ENCODE results near the gene ASXL1.
"Not testable (repeated sequence)": the region's sequence is repeated elsewhere in the genome, so short reads cannot be mapped to it uniquely, and the experiment has no call there.

ASXL1 gene

DNA sequence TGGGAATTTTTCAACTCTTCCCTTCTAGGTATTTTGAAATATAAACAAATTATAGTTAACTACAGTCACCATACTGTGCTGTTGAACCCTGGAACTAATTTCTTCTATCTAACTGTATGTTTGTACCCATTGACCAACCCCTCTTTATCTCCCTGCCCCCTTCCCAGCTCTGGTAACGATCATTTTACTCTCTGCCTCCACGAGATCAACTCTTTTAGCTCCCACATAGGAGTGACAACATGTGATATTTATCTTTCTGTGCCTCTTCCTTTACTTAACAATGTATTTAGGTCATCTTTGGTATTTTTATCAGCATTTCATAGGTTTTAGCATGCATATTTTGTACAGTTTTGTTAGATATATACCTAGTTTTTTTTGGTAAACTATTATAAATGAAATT lies 45.9 kb downstream of the ASXL1 start:
- Histone ChIP-seq H2BK12ac (ENCODE audit: low read length) (no peak overlapping the region), H2AFZ (ENCODE audit: insufficient read depth, low read length, poor library complexity) (no peak overlapping the region), H3K4me3 (ENCODE audit: low read depth, low read length) (no peak overlapping the region), H3K4ac (ENCODE audit: low read depth, low read length) (no peak overlapping the region), H3K27me3 (ENCODE audit: insufficient read depth, low read length) (no peaks in the 10 kb centered on the region), H3K36me3 (ENCODE audit: control insufficient read depth in 1 of 2, insufficient read depth in 2 of 2, low read length in 2 of 2) (peaks cover 5 to 8% of the 10 kb centered on the region in 2 experiments), H3K79me2 (ENCODE audit: control insufficient read depth, insufficient read depth, low read length, poor library complexity) (no peaks in the 10 kb centered on the region), H2AK5ac (ENCODE audit: low read length) (no peak overlapping the region), H3K18ac (ENCODE audit: low read length) (no peak overlapping the region), H4K12ac (ENCODE audit: low read depth, low read length) (no peak overlapping the region), H3K9me3 (ENCODE audit: insufficient read depth, low read depth, low read length) (no peaks in the 10 kb centered on the region), H3K27ac (ENCODE audit: low read depth, low read length) (no peak overlapping the region), H3K4me1 (ENCODE audit: control insufficient read depth in 1 of 2, insufficient read depth in 2 of 2, low read length in 2 of 2) (no peaks in the 10 kb centered on the region), H3K9ac (ENCODE audit: low read length) (no peak overlapping the region), H3K14ac (ENCODE audit: low read length) (no peak overlapping the region), H2BK120ac (ENCODE audit: insufficient read depth, low read length, poor library complexity) (no peak overlapping the region), H3K4me2 (ENCODE audit: low read length) (no peak overlapping the region), H4K91ac (ENCODE audit: low read depth, low read length) (no peak overlapping the region), H2BK5ac (ENCODE audit: low read depth, low read length, poor library complexity) (no peak overlapping the region), H4K8ac (ENCODE audit: low read depth, low read length) (no peak overlapping the region), H3K79me1 (ENCODE audit: low read length) (no peaks in the 10 kb centered on the region), H3K23ac (ENCODE audit: low read length) (no peak overlapping the region)
- no peak for DNase-seq
- WGBS (ENCODE audit: extremely low coverage, insufficient coverage, insufficient read length) = no CpG with 5 or more reads among the region's 2 CpGs

DNA sequence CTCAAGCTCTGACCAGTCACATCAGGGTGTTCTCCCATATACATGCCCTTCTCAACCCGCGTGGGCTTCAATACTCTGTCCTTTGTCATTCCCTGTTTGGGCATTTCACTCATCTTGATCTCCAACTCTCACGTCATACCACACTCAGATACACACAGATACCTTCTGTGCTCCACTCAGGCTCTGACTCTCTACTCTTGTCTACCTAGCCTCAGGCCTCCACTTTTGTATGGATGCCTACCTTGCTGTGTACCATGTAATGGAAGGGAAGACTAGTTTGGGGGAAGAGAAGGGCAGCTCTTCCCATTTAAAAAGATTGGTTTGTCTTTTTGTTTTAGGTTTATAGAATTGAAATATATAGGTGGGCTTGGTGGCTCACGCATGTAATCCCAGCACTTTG lies 48.6 kb downstream of the ASXL1 start:
- H3K18ac ChIP-seq (ENCODE audit: low read length) = no peak overlapping the region
- H3K36me3 ChIP-seq (ENCODE audit: control insufficient read depth in 1 of 2, insufficient read depth in 2 of 2, low read length in 2 of 2) = peaks cover 2 to 5% of the 10 kb centered on the region in 2 experiments
- H2BK120ac ChIP-seq (ENCODE audit: insufficient read depth, low read length, poor library complexity) = no peak overlapping the region
- H3K27me3 ChIP-seq (ENCODE audit: insufficient read depth, low read length) = no peaks in the 10 kb centered on the region
- H3K79me2 ChIP-seq (ENCODE audit: control insufficient read depth, insufficient read depth, low read length, poor library complexity) = no peaks in the 10 kb centered on the region
- H2BK5ac ChIP-seq (ENCODE audit: low read depth, low read length, poor library complexity) = no peak overlapping the region
- H3K4me3 ChIP-seq (ENCODE audit: low read depth, low read length) = no peak overlapping the region
- no peak overlapping the region for H3K4me2 ChIP-seq (ENCODE audit: low read length)
- no peak for DNase-seq
- no peaks in the 10 kb centered on the region for H3K9me3 ChIP-seq (ENCODE audit: insufficient read depth, low read depth, low read length)
- no peak overlapping the region for H3K4ac ChIP-seq (ENCODE audit: low read depth, low read length)
- no peak overlapping the region for H3K9ac ChIP-seq (ENCODE audit: low read length)
- H3K27ac ChIP-seq (ENCODE audit: low read depth, low read length) = no peak overlapping the region
- no peak overlapping the region for H4K8ac ChIP-seq (ENCODE audit: low read depth, low read length)
- H4K91ac ChIP-seq (ENCODE audit: low read depth, low read length) = no peak overlapping the region
- no peak overlapping the region for H2AK5ac ChIP-seq (ENCODE audit: low read length)
- H2AFZ ChIP-seq (ENCODE audit: insufficient read depth, low read length, poor library complexity) = no peak overlapping the region
- H3K4me1 ChIP-seq (ENCODE audit: control insufficient read depth in 1 of 2, insufficient read depth in 2 of 2, low read length in 2 of 2) = no peaks in the 10 kb centered on the region
- H3K79me1 ChIP-seq (ENCODE audit: low read length) = no peaks in the 10 kb centered on the region
- no peak overlapping the region for H3K23ac ChIP-seq (ENCODE audit: low read length)
- no peak overlapping the region for H3K14ac ChIP-seq (ENCODE audit: low read length)
- H2BK12ac ChIP-seq (ENCODE audit: low read length) = no peak overlapping the region
- no CpG with 5 or more reads among the region's 4 CpGs for WGBS (ENCODE audit: extremely low coverage, insufficient coverage, insufficient read length)
- no peak overlapping the region for H4K12ac ChIP-seq (ENCODE audit: low read depth, low read length)

DNA sequence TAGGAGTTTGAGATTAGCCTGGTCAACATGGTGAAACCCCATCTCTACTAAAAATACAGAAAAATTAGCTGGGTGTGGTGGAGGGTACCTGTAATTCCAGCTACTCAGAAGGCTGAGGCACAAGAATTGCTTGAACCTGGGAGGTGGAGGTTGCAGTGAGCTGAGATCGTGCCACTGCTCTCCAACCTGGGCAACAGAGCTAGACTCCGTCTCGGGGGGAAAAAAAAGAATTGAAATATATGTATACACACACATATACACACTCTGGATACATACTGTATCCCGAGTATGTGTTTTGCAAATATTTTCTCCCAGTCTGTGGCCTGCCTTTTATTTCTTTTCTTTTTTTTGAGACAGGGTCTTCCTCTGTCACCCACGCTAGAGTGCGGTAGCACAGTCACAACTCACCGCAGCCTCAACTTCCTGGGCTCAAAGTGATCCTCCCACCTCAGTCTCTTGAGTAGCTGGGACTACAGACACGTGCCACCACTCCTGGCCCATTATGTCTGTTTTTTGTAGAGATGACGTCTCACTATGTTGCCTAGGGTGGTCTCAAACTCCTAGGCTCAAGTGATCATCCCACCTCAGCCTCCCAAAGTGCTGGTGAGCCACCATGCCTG lies 49.1 kb downstream of the ASXL1 start:
- H3K14ac ChIP-seq (ENCODE audit: low read length); H3K18ac ChIP-seq (ENCODE audit: low read length); H4K8ac ChIP-seq (ENCODE audit: low read depth, low read length); H3K4me1 ChIP-seq (ENCODE audit: control insufficient read depth in 1 of 2, insufficient read depth in 2 of 2, low read length in 2 of 2); H3K9ac ChIP-seq (ENCODE audit: low read length); H3K79me1 ChIP-seq (ENCODE audit: low read length); H4K12ac ChIP-seq (ENCODE audit: low read depth, low read length); H2AFZ ChIP-seq (ENCODE audit: insufficient read depth, low read length, poor library complexity); H2BK5ac ChIP-seq (ENCODE audit: low read depth, low read length, poor library complexity); H3K27me3 ChIP-seq (ENCODE audit: insufficient read depth, low read length); H4K91ac ChIP-seq (ENCODE audit: low read depth, low read length); H3K4me3 ChIP-seq (ENCODE audit: low read depth, low read length); H2BK120ac ChIP-seq (ENCODE audit: insufficient read depth, low read length, poor library complexity); DNase-seq; H3K9me3 ChIP-seq (ENCODE audit: insufficient read depth, low read depth, low read length); H3K79me2 ChIP-seq (ENCODE audit: control insufficient read depth, insufficient read depth, low read length, poor library complexity); H3K4me2 ChIP-seq (ENCODE audit: low read length); H2AK5ac ChIP-seq (ENCODE audit: low read length); H3K4ac ChIP-seq (ENCODE audit: low read depth, low read length); H3K36me3 ChIP-seq (ENCODE audit: control insufficient read depth in 1 of 2, insufficient read depth in 2 of 2, low read length in 2 of 2); H3K23ac ChIP-seq (ENCODE audit: low read length); H3K27ac ChIP-seq (ENCODE audit: low read depth, low read length); H2BK12ac ChIP-seq (ENCODE audit: low read length): not testable (repeated sequence)
- WGBS (ENCODE audit: extremely low coverage, insufficient coverage, insufficient read length) = no CpG with 5 or more reads among the region's 9 CpGs

DNA sequence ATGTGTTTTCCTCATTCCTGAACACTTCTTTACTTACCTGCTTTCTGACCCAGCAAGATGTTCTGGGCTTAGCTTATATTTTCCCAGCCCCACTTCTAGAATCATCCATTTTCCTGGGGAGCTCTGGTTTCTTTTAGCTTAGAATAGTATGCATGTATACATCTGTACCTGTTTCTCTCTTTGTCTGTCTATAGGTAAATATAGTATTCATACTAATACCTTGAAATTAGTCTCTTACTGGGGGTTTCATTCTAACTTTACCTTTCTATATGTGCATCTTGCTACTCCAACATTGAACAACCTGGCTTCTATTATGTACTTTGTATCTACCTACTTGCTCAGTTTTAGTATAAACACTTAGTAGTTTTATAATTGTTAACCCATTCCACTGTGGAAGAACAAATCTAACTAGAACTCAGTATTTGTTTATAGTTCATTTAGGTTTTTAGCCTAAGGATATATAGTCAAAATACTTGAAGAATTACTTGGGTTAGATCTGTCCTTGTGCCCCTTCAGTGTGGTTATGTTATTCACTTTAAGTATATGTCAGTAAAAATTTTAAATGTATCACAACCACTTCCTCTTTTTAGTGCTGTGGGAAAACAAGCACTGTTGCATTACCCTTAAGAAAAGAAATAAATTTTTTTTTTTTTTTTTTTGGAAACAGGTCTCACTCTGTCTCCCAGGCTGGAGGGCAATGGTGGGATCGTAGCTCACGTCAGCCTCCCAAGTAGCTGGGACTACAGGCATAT lies 54.0 kb downstream of the ASXL1 start:
- Histone ChIP-seq H3K27ac (ENCODE audit: low read depth, low read length) (no peak overlapping the region), H3K36me3 (ENCODE audit: control insufficient read depth in 1 of 2, insufficient read depth in 2 of 2, low read length in 2 of 2) (peaks cover 3% of the 10 kb centered on the region in 2 experiments), H2AK5ac (ENCODE audit: low read length) (no peak overlapping the region), H2BK5ac (ENCODE audit: low read depth, low read length, poor library complexity) (no peak overlapping the region), H3K4me1 (ENCODE audit: control insufficient read depth in 1 of 2, insufficient read depth in 2 of 2, low read length in 2 of 2) (peaks cover 0 to 3% of the 10 kb centered on the region in 2 experiments), H2BK12ac (ENCODE audit: low read length) (no peak overlapping the region), H3K9ac (ENCODE audit: low read length) (no peak overlapping the region), H4K91ac (ENCODE audit: low read depth, low read length) (no peak overlapping the region), H3K4me3 (ENCODE audit: low read depth, low read length) (no peak overlapping the region), H3K79me2 (ENCODE audit: control insufficient read depth, insufficient read depth, low read length, poor library complexity) (no peaks in the 10 kb centered on the region), H3K4me2 (ENCODE audit: low read length) (no peak overlapping the region), H4K12ac (ENCODE audit: low read depth, low read length) (no peak overlapping the region), H4K8ac (ENCODE audit: low read depth, low read length) (no peak overlapping the region), H3K18ac (ENCODE audit: low read length) (no peak overlapping the region), H2BK120ac (ENCODE audit: insufficient read depth, low read length, poor library complexity) (no peak overlapping the region), H3K14ac (ENCODE audit: low read length) (no peak overlapping the region), H3K27me3 (ENCODE audit: insufficient read depth, low read length) (no peaks in the 10 kb centered on the region), H3K4ac (ENCODE audit: low read depth, low read length) (no peak overlapping the region), H3K23ac (ENCODE audit: low read length) (no peak overlapping the region), H3K9me3 (ENCODE audit: insufficient read depth, low read depth, low read length) (no peaks in the 10 kb centered on the region), H2AFZ (ENCODE audit: insufficient read depth, low read length, poor library complexity) (no peak overlapping the region), H3K79me1 (ENCODE audit: low read length) (no peaks in the 10 kb centered on the region)
- DNase-seq = no peak
- no CpG with 5 or more reads among the region's 2 CpGs for WGBS (ENCODE audit: extremely low coverage, insufficient coverage, insufficient read length)

Measured in trophoblast cell (in vitro differentiated cells and primary cell).